GM19397 (cell line): ENCODE data around the gene MOB4.
"Not testable (repeated sequence)": the region's sequence is repeated elsewhere in the genome, so short reads cannot be mapped to it uniquely, and the experiment has no call there.

Source experiments
- ATAC-seq: cut with Tn5 transposase; IDR thresholded peaks from one replicate; pipeline ENCODE4 v1.9.1; 2021; ENCODE audit warnings: mild to moderate bottlenecking, moderate library complexity; ENCODE audit not compliant: unreplicated experiment

MOB4 gene

DNA sequence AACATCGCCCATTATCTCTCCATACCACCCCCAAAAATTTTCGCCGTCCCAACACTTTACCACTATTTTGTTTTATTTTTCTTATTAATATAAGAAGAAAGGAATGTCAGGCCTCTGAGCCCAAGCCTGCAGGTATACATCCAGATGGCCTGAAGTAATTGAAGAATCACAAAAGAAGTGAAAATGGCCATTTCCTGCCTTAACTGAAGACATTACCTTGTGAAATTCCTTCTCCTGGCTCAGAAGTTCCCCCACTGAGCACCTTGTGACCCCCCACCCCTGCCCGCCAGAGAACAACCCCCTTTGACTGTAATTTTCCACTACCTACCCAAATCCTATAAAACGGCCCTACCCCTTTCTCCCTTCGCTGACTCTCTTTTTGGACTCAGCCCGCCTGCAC, 71.4 kb downstream of the MOB4 start:
- not testable (repeated sequence) for ATAC-seq

DNA sequence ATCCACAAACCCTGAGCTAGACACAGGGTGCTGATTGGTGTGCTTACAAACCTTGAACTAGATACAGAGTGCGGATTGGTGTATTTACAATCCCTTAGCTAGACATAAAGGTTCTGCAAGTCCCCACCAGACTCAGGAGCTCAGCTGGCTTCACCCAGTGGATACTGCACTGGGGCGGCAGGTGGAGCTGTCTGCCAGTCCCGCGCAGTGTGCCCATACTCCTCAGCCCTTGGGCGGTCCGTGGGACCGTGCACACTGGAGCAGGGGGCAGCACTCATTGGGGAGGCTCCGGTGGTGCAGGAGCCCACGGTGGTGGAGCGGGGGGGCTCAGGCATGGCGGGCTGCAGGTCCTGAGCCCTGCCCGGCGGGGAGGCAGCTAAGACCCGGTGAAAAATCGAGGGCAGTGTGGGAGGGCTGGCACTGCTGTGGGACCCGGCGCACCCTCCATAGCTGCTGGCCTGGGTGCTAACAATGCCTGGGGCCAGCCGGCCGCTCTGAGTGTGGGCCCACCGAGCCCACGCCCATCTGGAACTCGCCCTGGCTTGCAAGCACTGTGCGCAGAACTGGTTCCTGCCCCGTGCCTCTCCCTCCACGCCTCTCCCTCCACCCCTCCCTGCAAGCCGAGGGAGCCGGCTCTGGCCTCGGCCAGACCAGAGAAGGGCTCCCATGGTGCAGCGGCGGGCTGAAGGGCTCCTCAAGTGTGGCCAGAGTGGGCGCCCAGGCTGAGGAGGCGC, 75.6 kb downstream of the MOB4 start:
- no peak for ATAC-seq

DNA sequence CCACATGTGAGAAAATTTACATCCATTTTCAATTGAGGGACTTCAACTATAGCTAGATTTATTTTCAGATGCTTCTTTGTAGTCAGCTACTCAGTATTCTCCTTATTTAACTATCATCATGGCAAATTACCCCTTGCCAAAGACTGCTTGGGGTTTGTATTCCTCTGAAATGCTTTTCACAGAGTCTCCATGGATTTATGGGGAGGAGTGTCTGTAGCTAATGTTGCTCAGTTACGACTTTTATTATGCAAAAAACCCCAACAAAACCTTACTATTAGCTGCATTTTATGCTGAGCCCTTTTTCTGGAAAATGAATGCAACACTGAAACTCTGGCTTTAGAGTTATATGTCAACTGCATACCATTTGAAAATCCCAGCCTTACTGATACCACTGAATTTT, 80.9 kb downstream of the MOB4 start:
- no peak for ATAC-seq

DNA sequence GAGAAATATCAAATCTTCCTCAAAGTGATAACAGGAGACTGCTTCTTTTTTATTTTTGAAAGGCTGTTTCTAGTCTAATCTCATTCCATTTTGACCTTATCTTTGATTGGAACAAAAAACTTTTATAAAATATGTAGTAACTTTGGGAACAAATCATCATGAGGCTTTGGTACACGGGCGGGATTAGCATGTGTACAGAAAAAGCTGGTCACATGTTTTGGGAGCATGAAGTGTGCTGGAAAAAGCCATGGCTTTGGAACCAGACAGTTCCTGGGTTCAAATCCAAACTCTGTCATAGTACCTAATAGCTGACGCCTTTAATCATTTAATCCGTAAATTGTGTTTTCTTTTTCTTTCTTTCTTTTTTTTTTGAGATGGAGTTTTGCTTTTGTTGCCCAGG, 81.3 kb downstream of the MOB4 start:
- no peak for ATAC-seq

DNA sequence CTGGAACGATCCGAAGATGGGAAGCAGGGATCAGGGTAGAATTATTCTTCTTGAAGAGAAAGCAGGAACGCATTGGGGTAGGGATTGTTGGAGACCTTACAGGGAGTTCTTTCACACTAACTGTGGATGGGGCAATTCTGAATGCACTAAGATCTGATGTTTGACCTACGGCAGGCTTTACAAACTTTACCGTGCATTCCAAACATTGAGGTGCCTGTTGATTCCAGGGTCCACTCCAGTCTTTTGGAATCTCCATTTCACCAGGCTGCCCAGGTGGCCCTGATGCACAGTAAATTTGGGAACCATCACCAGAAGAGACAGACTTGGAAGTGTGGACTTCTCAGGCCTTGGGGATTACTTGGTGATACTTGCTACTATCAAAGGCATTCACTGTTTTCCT, 82.6 kb downstream of the MOB4 start:
- ATAC-seq: no peak

DNA sequence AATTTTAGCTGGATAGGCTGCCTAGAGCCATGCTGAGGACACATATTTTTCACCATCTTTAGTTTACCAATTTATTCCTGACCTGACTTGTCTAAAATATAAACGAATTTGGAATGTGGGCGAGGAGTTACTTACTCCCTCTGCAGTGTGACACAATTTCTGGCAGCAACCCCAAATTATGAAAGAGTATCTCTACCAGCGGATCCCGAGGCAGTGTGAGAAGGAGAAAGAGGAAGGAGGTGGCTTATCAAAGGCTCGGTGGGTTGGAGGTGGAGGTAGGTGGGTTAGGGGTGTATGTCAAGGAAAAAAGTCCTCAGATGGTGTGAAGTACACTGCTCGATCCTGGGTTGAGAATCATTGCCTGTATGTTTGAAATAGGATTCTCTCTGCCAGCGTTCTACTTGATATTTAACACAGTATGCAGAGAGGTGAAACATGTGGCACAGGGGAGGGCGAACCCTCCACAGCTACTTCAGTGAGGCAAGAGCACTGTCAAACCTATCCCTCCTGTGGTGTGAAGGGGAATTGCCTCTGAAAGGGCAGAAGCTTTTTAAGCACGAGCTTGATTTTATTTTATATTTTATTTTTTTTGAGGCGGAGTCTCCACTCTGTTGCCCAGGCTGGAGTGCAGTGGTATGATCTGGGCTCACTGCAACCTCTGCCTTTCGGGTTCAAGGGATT, 83.6 kb downstream of the MOB4 start:
- peak; percentile 55 for ATAC-seq

DNA sequence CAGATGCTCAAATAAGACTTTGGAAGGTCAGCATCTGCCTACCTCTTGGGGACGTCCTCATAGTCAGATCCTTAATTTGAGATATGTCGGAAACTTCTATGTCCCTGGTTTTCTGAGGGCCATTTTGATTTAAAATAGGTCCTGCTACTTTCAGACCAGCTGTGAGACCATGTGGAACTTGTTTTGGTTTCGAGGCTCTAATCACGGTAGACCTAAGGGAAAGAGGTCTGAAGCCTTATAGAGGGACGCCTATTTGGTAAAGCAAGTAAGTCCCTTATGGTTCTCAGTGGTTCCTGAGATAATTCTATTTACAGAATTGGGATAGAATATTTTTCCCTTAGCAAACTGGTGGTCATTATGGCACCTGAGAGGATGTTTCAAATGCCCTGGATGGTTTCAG, 84.4 kb downstream of the MOB4 start:
- ATAC-seq: no peak

DNA sequence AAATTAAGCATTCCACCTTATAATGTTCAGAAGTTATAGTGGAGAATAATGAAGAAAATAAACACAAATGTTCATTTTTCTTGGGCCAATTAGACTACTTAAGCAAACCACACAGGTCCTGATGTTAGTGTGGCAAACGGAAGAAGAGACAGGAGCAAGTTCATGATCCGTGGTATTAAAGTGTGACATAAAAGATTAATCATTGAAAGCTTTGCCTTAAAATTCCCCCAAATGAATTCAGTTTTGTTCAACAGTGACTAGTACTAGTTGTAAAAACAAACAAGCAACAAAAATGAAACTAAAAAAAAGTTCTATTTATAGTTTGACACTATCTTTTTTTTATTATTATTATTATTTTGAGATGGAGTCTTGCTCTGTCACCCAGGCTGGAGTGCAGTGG, 85.9 kb downstream of the MOB4 start:
- no peak for ATAC-seq
